HepG2 (cell line): Measurements from ENCODE around the gene CABLES2. TPM values are rescaled to one million over a fixed set of nuclear protein-coding genes. Genes with fewer than 3 reads are reported as not detected.
A peak's percentile ranks its signal among the peaks of the same experiment; 100 is the strongest.

Source experiments
- ADNP ChIP-seq: sonication (generic); formaldehyde crosslinking; IDR thresholded peaks from 2 replicates; pipeline ENCODE4 v1.4.0; 2020; ENCODE audit warnings: missing genetic modification reagents
- ATRX ChIP-seq: sonication (generic); formaldehyde crosslinking; IDR thresholded peaks from 2 replicates; pipeline ENCODE4 v1.4.0; 2020; ENCODE audit warnings: missing genetic modification reagents, borderline replicate concordance
- CC2D1A ChIP-seq: sonication (generic); formaldehyde crosslinking; IDR thresholded peaks from 2 replicates; pipeline ENCODE4 v1.8.1; 2023; ENCODE audit warnings: mild to moderate bottlenecking, missing genetic modification reagents
- HNRNPK ChIP-seq: fragments of 200-400 bp; formaldehyde crosslinking; IDR thresholded peaks from 2 replicates; pipeline ENCODE4 v1.6.1; 2018; ENCODE audit warnings: low read length, low read depth, moderate library complexity, mild to moderate bottlenecking; ENCODE audit not compliant: poor library complexity, severe bottlenecking
- IRF2 ChIP-seq: IDR thresholded peaks from 2 replicates; pipeline ENCODE4 v1.6.1; 2018; ENCODE audit warnings: missing genetic modification reagents, missing compliant biosample characterization
- JUN ChIP-seq: sonication (generic); formaldehyde crosslinking; IDR thresholded peaks from 2 replicates; pipeline ENCODE4 v1.4.0; 2020; ENCODE audit warnings: mild to moderate bottlenecking, missing genetic modification reagents
- KAT2B ChIP-seq: fragments of 150-350 bp; IDR thresholded peaks from 2 replicates; pipeline ENCODE4 v1.6.1; 2014; ENCODE audit warnings: low read depth, low read length, borderline replicate concordance
- KLF13 ChIP-seq: sonication (generic); formaldehyde crosslinking; IDR thresholded peaks from 2 replicates; pipeline ENCODE4 v1.4.0; 2020; ENCODE audit warnings: mild to moderate bottlenecking, missing genetic modification reagents
- MAFF ChIP-seq: IDR thresholded peaks from 2 replicates; pipeline ENCODE4 v1.6.1; 2011; ENCODE audit warnings: low read depth, low read length, improper control_type of control experiment
- MED1 ChIP-seq: sonication (generic); formaldehyde crosslinking; IDR thresholded peaks from 2 replicates; pipeline ENCODE4 v1.4.0; 2020; ENCODE audit warnings: missing genetic modification reagents
- MEF2D ChIP-seq: sonication (generic); formaldehyde crosslinking; IDR thresholded peaks from 2 replicates; pipeline ENCODE4 v1.5.1; 2020; ENCODE audit warnings: mild to moderate bottlenecking, missing genetic modification reagents
- NFKB2 ChIP-seq: sonication (generic); formaldehyde crosslinking; IDR thresholded peaks from 2 replicates; pipeline ENCODE4 v1.4.0; 2020; ENCODE audit warnings: missing genetic modification reagents, borderline replicate concordance
- PHF20 ChIP-seq: sonication (generic); formaldehyde crosslinking; IDR thresholded peaks from 2 replicates; pipeline ENCODE4 v1.5.0; 2020; ENCODE audit warnings: mild to moderate bottlenecking, missing genetic modification reagents
- POGZ ChIP-seq: sonication (generic); formaldehyde crosslinking; IDR thresholded peaks from 2 replicates; pipeline ENCODE4 v1.4.0; 2020; ENCODE audit warnings: mild to moderate bottlenecking, missing genetic modification reagents
- POLR2AphosphoS2 ChIP-seq: IDR thresholded peaks from 2 replicates; pipeline ENCODE4 v1.6.1; 2011; ENCODE audit warnings: low read depth, low read length, improper control_type of control experiment
- REPIN1 ChIP-seq: sonication (generic); formaldehyde crosslinking; IDR thresholded peaks from 2 replicates; pipeline ENCODE4 v1.8.0; 2022; ENCODE audit warnings: missing genetic modification reagents, low read depth, mild to moderate bottlenecking, borderline replicate concordance
- SP140L ChIP-seq: sonication (generic); formaldehyde crosslinking; IDR thresholded peaks from 2 replicates; pipeline ENCODE4 v1.4.0; 2020; ENCODE audit warnings: missing genetic modification reagents, borderline replicate concordance
- SRF ChIP-seq: IDR thresholded peaks from 2 replicates; pipeline ENCODE4 v1.6.1; 2011; ENCODE audit warnings: mild to moderate bottlenecking, low read depth, low read length, moderate library complexity
- SUZ12 ChIP-seq: fragments of 150-350 bp; IDR thresholded peaks from 2 replicates; pipeline ENCODE4 v1.6.1; 2014; ENCODE audit warnings: low read depth, low read length
- U2AF1 ChIP-seq: fragments of 200-400 bp; formaldehyde crosslinking; optimal IDR thresholded peaks from 2 replicates; pipeline ENCODE3; 2017; ENCODE audit warnings: mild to moderate bottlenecking, low read depth, low read length
- U2AF2 ChIP-seq: fragments of 200-400 bp; formaldehyde crosslinking; IDR thresholded peaks from 2 replicates; pipeline ENCODE4 v1.6.1; 2017; ENCODE audit warnings: low read depth, mild to moderate bottlenecking, low read length
- ZFP36 ChIP-seq: fragments of 150-350 bp; IDR thresholded peaks from 2 replicates; pipeline ENCODE4 v1.6.1; 2018; ENCODE audit warnings: borderline replicate concordance, low read length, low read depth; ENCODE audit not compliant: partially characterized antibody
- ZNF674 ChIP-seq: sonication (generic); formaldehyde crosslinking; IDR thresholded peaks from 2 replicates; pipeline ENCODE4 v1.5.0; 2020; ENCODE audit warnings: low read depth, mild to moderate bottlenecking, missing genetic modification reagents
- ZNF780A ChIP-seq: sonication (generic); formaldehyde crosslinking; IDR thresholded peaks from 2 replicates; pipeline ENCODE4 v1.8.0; 2022; ENCODE audit warnings: mild to moderate bottlenecking, missing genetic modification reagents, moderate library complexity
- ZNF788 ChIP-seq: sonication (generic); formaldehyde crosslinking; IDR thresholded peaks from 2 replicates; pipeline ENCODE4 v1.5.0; 2020; ENCODE audit warnings: mild to moderate bottlenecking, missing genetic modification reagents, borderline replicate concordance
- polyA plus RNA-seq, 8 experiments: library from polyadenylated mRNA; depleted of rRNA in 3 of 8; stranded (reverse) in 7 of 8; unstranded in 1 of 8; fragments of >200 nt; fragmentation: Illumina TruSeq in 4 of 8; extraction: Trizol in 4 of 8; gene quantifications; 2 replicates each; pipeline versions ENCODE4 v1.2.1 to v1.2.3, GENCODE V29; 2011 to 2016; ENCODE audit warnings: low read depth in 4 of 8, missing spikeins in 1 of 8, mixed read lengths in 1 of 8; ENCODE audit not compliant: insufficient read depth in 1 of 8
- total RNA-seq, 5 experiments: library from RNA; depleted of rRNA; stranded (reverse); fragments of >200 nt; fragmentation: Illumina TruSeq; extraction: Trizol; gene quantifications; 2 replicates each; pipeline ENCODE4 v1.2.3, GENCODE V29; 2016; ENCODE audit warnings: low read depth in 1 of 5
- TF ChIP-seq, protein P1 (sequence below): sonication (generic); formaldehyde crosslinking; IDR thresholded peaks from 2 replicates; pipeline ENCODE4 v1.8.0; 2022; ENCODE audit warnings: missing genetic modification reagents, low read depth, mild to moderate bottlenecking, borderline replicate concordance
- TF ChIP-seq, protein P2 (sequence below): sonication (generic); formaldehyde crosslinking; IDR thresholded peaks from 2 replicates; pipeline ENCODE4 v1.4.0; 2020; ENCODE audit warnings: missing genetic modification reagents, borderline replicate concordance
- TF ChIP-seq, protein P3 (sequence below): sonication (generic); formaldehyde crosslinking; IDR thresholded peaks from 2 replicates; pipeline ENCODE4 v1.8.0; 2022; ENCODE audit warnings: mild to moderate bottlenecking, missing genetic modification reagents

CABLES2 gene
- total and polyA plus RNA-seq, 2 of the 13 experiments (the other 11 are each of a cell fraction or from before 2014, with no cell fraction given) = 5.2 to 9.7 TPM

DNA sequence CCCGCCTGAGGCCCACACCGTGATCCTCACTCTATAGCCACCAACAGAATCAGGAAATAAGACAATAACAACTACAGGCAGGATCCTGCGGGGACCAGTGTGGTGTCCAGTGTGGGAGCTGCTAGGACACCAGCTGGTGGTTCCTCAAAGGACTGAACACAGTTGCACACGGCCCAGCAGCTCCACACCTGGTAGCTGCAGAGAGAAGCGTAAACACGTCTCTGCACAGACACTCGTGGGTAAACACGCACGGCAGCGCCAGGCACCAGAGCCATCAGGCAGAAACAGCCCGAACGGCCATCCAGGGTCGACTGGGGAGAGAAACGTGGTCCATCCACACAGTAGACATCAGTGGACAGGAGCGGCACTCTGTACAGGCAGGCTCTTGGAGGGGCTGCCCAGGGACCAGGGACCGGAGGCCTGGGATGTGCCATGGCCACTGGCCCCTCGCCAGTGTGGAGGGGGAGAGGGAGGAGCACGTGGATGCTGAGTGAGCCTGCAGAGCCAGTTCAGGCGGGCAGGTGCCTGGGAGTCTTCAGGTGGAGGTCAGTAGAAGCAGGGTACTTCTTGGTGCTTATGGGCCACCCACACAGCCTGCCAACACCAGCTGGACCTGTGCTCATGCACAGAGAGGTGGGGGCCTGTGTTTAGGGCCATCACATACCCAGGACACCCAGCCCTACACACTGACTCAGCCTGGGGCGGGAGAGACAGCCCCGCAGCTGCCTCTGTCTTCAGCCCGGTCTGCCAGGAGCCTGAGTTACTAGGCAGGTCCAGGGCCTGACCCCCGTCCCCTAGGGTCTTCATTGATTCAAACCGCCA is 32.5 kb downstream of the CABLES2 start (continued):
- TF ChIP-seq HNRNPK = no peak
- TF ChIP-seq ZNF674 = no peak
- TF ChIP-seq MAFF = no peak
- TF ChIP-seq ATRX (CRISPR knock-in tag) = no peak; the same call in 1 of the 2 replicates
- TF ChIP-seq PHF20 (CRISPR knock-in tag) = no peak; the same call in 1 of the 2 replicates
- TF ChIP-seq U2AF1 = no peak
- no peak for TF ChIP-seq KAT2B
- TF ChIP-seq, protein P1, sequence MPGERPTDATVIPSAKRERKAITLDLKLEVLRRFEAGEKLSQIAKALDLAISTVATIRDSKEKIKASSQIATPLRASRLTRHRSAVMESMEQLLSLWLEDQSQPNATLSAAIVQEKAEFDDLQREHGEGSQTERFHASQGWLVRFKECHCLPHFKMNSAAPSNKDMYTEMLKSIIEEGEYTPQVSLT (CRISPR knock-in tag) = no peak
- no peak for TF ChIP-seq ZNF780A
- TF ChIP-seq ADNP = no peak
- 0 out of 2 replicates have a peak, but pooled peaks have one; percentile 29 for TF ChIP-seq IRF2
- TF ChIP-seq SUZ12 = no peak
- TF ChIP-seq, protein P2, sequence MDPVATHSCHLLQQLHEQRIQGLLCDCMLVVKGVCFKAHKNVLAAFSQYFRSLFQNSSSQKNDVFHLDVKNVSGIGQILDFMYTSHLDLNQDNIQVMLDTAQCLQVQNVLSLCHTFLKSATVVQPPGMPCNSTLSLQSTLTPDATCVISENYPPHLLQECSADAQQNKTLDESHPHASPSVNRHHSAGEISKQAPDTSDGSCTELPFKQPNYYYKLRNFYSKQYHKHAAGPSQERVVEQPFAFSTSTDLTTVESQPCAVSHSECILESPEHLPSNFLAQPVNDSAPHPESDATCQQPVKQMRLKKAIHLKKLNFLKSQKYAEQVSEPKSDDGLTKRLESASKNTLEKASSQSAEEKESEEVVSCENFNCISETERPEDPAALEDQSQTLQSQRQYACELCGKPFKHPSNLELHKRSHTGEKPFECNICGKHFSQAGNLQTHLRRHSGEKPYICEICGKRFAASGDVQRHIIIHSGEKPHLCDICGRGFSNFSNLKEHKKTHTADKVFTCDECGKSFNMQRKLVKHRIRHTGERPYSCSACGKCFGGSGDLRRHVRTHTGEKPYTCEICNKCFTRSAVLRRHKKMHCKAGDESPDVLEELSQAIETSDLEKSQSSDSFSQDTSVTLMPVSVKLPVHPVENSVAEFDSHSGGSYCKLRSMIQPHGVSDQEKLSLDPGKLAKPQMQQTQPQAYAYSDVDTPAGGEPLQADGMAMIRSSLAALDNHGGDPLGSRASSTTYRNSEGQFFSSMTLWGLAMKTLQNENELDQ (CRISPR knock-in tag) = no peak
- TF ChIP-seq NFKB2 (CRISPR knock-in tag) = 0 out of 2 replicates have a peak, but pooled peaks have one; percentile 27
- TF ChIP-seq MED1 (CRISPR knock-in tag) = no peak
- TF ChIP-seq, protein P3, sequence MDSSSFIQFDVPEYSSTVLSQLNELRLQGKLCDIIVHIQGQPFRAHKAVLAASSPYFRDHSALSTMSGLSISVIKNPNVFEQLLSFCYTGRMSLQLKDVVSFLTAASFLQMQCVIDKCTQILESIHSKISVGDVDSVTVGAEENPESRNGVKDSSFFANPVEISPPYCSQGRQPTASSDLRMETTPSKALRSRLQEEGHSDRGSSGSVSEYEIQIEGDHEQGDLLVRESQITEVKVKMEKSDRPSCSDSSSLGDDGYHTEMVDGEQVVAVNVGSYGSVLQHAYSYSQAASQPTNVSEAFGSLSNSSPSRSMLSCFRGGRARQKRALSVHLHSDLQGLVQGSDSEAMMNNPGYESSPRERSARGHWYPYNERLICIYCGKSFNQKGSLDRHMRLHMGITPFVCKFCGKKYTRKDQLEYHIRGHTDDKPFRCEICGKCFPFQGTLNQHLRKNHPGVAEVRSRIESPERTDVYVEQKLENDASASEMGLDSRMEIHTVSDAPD (CRISPR knock-in tag) = no peak
- no peak for TF ChIP-seq KLF13
- no peak for TF ChIP-seq CC2D1A (CRISPR knock-in tag)
- TF ChIP-seq POGZ (CRISPR knock-in tag) = 0 out of 2 replicates have a peak, but pooled peaks have one; percentile 16
- TF ChIP-seq SRF = no peak
- no peak for TF ChIP-seq ZFP36
- no peak for TF ChIP-seq SP140L (CRISPR knock-in tag)
- no peak for TF ChIP-seq JUN
- TF ChIP-seq ZNF788 (CRISPR knock-in tag) = peak; percentile 68
- no peak for TF ChIP-seq POLR2AphosphoS2
- no peak for TF ChIP-seq REPIN1 (CRISPR knock-in tag)
- TF ChIP-seq U2AF2 = no peak
- no peak for TF ChIP-seq MEF2D
